NCI-H345 (cell line): ENCODE data around the gene POLN.

Experiments
- DNase-seq: peaks from one replicate; lab custom pipeline; 2025; lab: John Stamatoyannopoulos, UW

The POLN gene

DNA sequence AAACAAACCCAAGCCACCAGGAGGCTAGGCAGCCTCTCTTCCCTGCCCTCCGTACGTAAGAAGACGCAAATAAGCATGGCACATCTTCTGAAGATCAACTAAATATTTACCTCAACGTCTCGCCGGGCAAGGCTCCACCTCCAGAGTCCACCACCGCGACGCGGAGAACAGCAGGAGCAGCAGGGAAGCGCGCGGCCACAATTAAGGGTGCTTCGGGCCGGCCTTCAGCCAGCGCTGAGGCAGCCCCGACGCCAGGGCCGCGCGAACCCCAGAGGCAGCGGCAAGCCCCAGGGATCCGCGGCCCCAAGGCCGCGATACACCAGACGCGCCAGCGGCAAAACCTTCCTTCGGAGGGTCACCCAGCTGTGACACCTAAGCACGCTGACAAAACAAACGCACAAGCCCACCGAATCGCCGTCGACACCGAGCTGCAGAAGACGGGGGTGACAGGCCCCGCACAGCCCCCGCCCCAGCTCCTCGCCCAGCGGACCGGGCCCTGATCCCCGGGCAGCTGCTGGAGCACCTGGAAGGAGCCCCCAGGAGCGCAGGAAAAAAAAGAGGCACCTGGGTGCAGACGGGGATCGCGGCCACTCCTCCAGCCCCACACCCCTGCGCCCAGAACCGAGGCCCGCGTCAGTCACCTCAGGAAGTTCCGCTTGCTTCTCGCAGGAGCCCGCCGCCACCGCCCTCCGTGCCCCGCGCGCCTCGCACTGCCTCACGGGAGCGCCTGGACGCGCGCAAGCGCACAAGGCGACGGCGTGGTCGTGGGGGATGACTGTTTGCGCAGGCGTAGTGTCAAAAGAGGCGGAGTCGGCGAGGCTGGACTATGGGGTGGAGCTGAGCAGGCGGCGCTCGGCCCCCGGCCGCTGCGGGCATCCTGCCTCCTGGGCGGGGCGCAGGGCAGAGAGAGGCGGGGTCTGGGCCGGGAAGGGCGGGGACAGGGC, at the start of gene POLN, which contains the start of gene HAUS3:
Gene POLN, minus strand, starts transcription at position 712 of the 944 bp plus-strand sequence. CDS start 12,890 bp downstream, outside the sequence.
Gene HAUS3, minus strand, starts transcription at position 712 of the 944 bp plus-strand sequence. CDS start 1,175 bp downstream, outside the sequence.
- DNase-seq: peak; percentile 94

- DNase-seq: no peak
These were observed 49.2 kb upstream of the POLN start for GRCh38 chr4:2290974-2291704.

DNA sequence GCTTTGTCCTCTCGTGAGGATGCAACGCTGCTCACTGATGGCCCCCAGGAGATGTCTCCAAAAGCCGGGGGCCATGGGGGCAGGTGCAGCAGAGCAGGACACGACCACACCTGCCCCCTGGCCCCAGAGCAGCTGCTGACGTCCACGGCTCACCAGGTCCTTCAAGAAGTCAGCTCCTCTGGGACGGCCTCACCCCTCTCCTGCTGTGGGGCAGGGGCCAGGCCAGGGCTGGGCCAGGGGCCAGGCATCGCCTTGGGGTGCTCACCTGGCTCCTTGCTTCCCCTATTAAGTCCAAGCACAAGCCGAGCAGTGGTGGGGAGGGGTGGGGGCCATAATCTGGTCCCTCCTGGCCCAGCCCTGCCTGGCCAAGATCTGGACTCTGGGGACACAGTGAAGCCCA, 48.6 kb upstream of the POLN start:
- no peak for DNase-seq

- no peak for DNase-seq
These were observed 48.0 kb upstream of the POLN start for GRCh38 chr4:2289955-2290333.

GRCh38 chr4:2289311-2289954, 47.5 kb upstream of the POLN start:
- no peak for DNase-seq

DNA sequence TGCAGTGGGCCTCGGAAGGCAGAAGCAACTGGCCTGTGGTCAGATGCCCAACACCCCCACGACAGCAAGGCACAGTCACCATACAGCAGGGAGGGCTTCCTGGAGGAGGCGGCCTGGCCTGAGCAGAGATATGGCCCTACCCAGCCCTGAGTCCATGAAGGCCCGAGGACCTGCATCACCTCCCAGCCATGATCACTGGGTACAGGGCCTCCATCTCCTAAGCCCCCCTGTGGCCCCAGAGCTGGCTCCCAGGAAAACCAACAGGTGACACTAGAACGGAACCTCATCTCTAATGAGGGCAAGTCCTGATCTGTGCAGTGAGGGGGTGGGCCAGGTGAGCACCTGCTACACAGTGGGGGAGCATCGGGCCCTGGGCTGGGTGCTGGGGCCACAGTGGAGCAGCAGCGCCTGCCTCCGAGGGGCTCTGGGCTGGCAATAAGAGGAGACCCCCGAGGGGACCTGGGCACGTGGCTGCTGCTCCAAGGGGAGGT, 46.2 kb upstream of the POLN start:
- no peak for DNase-seq

GRCh38 chr4:2287594-2287915, 45.6 kb upstream of the POLN start:
- DNase-seq: no peak

- DNase-seq: no peak
These were observed 45.1 kb upstream of the POLN start for GRCh38 chr4:2286904-2287593.

DNA sequence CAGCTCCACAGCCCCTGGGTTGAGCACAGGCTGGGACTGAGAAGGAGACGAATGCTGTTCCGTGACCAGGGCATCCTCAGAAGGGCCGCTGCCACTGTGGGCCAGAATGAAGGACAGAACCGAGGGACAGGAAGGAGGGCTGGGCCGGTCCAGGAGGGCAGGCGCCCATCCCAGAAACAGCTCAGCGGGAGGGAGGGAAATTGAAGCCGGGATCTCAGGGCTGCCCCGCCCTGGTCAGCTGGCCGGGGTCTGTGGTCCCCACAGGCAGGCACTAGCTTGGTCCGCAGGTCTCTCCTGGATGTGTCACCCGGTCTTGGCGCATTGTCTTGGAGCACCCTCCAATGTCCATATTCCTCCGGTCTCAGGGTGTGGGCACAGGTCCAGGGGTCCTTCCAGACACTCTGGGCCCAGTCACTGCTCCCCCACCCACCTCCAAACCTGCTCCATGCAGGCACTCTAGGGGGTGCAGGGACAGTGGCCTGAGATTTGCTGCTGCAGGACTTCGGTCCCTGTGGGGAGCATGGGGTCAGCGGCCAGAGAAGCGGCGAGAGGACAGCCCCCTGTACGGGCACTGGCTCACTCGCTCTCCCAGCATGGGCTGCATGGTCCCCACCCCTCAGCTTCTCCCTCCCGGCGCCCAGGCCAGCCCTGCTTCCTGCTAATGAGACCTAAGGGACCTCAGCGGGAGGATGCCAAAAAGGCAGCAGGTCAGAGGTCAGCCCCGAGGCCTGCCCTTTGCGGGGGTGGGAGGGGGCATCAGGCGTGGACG, 43.9 kb upstream of the POLN start:
- no peak for DNase-seq

GRCh38 chr4:2284934-2285612, 43.2 kb upstream of the POLN start:
- no peak for DNase-seq

GRCh38 chr4:2284161-2284933, 42.4 kb upstream of the POLN start:
- DNase-seq: no peak

- DNase-seq: no peak
These were observed 41.3 kb upstream of the POLN start for GRCh38 chr4:2283199-2283711.

DNA sequence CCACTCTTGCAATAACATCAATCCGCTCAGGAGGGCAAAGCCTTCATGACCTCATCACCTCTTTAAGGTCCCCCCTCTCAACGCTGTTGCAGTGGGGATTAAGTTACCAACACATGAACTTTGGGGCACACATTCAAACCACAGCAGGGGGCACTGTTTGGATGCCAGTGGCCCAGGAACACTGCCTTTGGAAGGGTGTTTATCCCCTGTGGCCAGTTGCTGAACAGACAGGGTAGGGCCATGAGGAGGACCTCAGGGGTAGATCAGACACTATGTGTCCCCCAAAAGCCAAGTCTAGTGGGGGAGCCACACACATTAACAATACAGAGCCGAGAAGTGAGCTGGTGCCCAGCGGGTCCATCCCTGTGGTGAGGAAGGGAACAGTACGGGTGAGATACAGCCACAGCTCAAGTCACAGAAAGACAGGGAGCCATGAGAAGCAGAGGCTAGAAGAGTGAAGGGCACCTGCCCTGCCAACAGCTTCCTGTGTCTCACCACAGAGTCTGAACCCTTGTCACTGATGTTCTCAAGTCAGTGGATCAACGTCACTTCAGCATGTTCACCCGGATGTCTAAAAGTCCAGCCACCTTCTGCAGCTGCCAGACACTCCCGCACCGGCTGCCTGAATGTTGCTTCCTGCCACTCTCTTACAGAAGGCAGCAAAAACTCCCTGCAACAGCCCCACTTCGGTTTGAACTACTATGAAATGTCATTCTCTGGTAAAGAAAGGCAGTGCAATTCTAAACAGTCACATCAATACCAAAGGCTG, 39.8 kb upstream of the POLN start:
- DNase-seq: no peak

DNA sequence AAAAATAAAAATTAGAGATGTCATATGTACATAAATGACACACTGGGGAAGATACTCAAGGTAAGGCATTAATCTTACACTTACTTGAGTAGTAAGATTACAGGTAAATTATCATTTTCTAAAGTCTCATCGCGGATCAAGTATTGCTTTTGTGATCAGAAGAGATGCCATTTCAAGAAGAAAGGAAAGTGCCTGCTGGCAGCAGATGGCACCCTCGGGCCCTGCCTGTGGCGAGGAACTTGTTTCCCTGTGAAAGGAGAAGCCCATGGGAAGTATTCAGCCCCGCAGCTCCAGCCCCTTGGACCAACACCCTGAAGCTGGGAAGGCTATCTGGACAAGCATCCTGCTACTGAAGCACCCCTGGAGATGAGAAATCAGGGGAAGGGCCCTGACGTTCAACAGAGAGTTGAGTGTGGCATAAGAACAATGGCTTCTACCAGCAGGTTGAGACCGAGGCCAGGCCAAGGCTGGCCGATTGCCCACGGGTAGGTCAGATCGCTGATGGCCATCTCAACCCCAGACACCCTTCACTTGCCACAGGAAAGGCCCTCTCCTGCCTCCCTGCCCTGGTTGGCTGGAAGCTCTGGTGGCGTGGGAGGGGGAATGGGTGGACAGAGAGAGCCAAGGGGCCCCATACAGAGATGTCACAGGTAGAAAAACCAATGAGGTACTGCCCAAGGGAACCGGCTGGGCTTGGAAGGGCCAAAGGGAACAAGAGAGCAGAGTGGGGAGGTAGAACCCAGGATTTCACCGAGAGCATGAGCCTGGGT, 38.8 kb upstream of the POLN start:
- DNase-seq: peak; percentile 4

DNA sequence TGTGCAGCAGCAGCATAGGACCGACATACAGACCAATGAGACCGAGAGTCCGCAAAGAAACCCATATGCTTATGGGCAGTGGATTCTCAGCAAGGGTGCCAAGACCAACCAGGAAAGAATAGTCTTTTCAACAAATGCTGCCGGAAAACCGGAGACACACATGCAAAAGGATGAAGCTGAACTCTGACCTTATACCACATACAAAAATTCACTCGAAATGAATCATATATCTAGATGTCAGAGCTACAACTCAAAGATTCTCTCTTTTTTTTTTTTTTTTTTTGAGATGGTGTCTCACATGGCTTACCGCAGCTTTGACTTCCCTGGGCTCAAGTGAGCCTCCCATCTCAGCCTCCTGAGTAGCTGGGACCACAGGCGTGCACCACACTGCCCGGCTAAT, 36.0 kb upstream of the POLN start:
- DNase-seq: no peak

GRCh38 chr4:2276581-2277325, 34.8 kb upstream of the POLN start:
- no peak for DNase-seq
